Renal pelvis (tissue), 3 donors: ENCODE results near the gene EEF1AKMT2. TPM values are rescaled to one million over a fixed set of nuclear protein-coding genes. Genes with fewer than 3 reads are reported as not detected.

Experiments
- polyA plus RNA-seq, 3 donors: library from polyadenylated mRNA; unstranded; fragments of 120-200 nt; gene quantifications; one replicate each; pipeline ENCODE4 v1.2.1, GENCODE V29; 2013; ENCODE audit not compliant: insufficient read length in 3 of 3

Gene EEF1AKMT2
- polyA plus RNA-seq, 3 donors, result 30.9 to 33.0 (median 31.3) TPM

Other genes starting within 250 kb of the EEF1AKMT2 start
- 10 to 100 TPM; 24.9 to 30.9 (median 29.1) TPM for gene FAM53B, start 47.5 kb downstream of the EEF1AKMT2 start, polyA plus RNA-seq
- gene ABRAXAS2, start 9.9 kb upstream of the EEF1AKMT2 start, polyA plus RNA-seq, result 10 to 100 TPM; 21.6 to 26.2 (median 23.4) TPM
- gene ZRANB1, start 150.2 kb upstream of the EEF1AKMT2 start, polyA plus RNA-seq, result 10 to 100 TPM; 23.2 to 29.1 (median 24.4) TPM